Activated CD4-positive, alpha-beta T cell treated with anti-CD3 and anti-CD28 coated beads, Interleukin-2, amount 10 ng/mL, durations not matched to agents 24 days and 14 days (primary cell): ENCODE measurements around the gene POMT2. TPM values are rescaled to one million over a fixed set of nuclear protein-coding genes. Genes with fewer than 3 reads are reported as not detected.
A peak's percentile ranks its signal among the peaks of the same experiment; 100 is the strongest.
"Not testable (repeated sequence)": the region's sequence is repeated elsewhere in the genome, so short reads cannot be mapped to it uniquely, and the experiment has no call there.

Experiments
- DNase-seq: peaks from one replicate; pipeline ENCODE4 v3.0.0; 2022
- H3K27ac Mint-ChIP-seq: one replicate; pipeline ENCODE4 v1.8.0; 2022; ENCODE audit warnings: mild to moderate bottlenecking, mixed read lengths
- H3K27me3 Mint-ChIP-seq: one replicate; pipeline ENCODE4 v1.8.0; 2022; ENCODE audit warnings: mixed read lengths
- H3K36me3 Mint-ChIP-seq: one replicate; pipeline ENCODE4 v1.8.0; 2022; ENCODE audit warnings: low read depth, mild to moderate bottlenecking, mixed read lengths
- H3K4me1 Mint-ChIP-seq: one replicate; pipeline ENCODE4 v1.8.0; 2021; ENCODE audit warnings: mixed read lengths
- H3K4me3 Mint-ChIP-seq: one replicate; pipeline ENCODE4 v1.8.0; 2022; ENCODE audit warnings: mild to moderate bottlenecking, moderate library complexity, mixed read lengths
- H3K9me3 Mint-ChIP-seq: one replicate; pipeline ENCODE4 v1.8.0; 2021; ENCODE audit warnings: mixed read lengths
- intact Hi-C: fragments of 100-400 bp; cut with micrococcal nuclease; formaldehyde crosslinking; loops from one replicate; pipeline ENCODE4 v1.15.1; 2023
- total RNA-seq: library from RNA; stranded (reverse); gene quantifications from 2 replicates; pipeline ENCODE4 v1.2.3, GENCODE V29; 2022

The POMT2 gene
- total RNA-seq, 1 donor from 2014 or later: 23.5 TPM

DNA sequence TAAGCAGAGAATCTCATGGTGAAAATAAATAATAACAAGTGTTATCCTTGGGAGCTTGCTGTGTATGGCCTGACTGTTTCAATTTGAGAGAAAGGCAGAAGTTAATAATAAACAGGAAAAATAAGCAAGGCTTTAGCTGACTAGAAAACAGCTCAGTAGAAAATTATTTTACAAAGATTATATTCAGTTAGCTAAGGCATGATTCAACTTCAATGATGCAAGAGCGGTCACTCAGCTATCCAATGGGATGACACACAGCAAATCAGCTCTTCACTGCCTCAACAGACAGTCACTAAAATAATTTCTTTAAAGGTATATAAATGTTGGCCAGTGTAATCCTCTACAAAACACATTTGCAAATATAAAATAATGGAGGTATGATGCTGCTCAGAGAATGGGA is 18.7 kb upstream of the POMT2 start:
- no peaks in the 10 kb centered on the region for H3K27me3 Mint-ChIP-seq
- no peak for DNase-seq
- H3K4me1 Mint-ChIP-seq: peaks cover 6% of the 10 kb centered on the region
- intact Hi-C loops: no loop called here
- H3K36me3 Mint-ChIP-seq: peaks cover 30% of the 10 kb centered on the region
- no peaks in the 10 kb centered on the region for H3K9me3 Mint-ChIP-seq
- H3K4me3 Mint-ChIP-seq: no peak overlapping the region
- H3K27ac Mint-ChIP-seq: no peak overlapping the region

DNA sequence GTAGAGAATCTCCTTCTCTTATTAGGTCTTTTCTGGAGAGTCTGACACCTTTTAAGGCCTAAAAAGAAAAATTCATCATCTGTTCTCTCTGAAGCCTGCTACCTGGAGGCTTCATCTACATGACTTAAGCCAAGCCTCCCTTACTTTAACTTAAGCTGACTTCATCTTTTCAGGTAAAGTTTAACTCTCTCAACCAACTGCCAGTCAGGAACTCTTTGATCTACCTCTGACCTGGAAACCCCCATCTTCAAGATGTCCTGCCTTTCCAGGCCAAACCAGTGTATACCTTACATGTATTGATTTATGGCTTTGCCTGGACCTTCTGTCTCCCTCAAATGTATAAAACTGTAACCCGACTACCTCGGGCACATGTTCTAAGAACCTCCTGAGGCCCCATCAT is 17.6 kb upstream of the POMT2 start:
- Mint-ChIP-seq H3K4me1 (peaks cover 6% of the 10 kb centered on the region), H3K9me3 (no peaks in the 10 kb centered on the region), H3K27me3 (no peaks in the 10 kb centered on the region), H3K4me3 (no peak overlapping the region), H3K36me3 (peaks cover 25% of the 10 kb centered on the region), H3K27ac (no peak overlapping the region)
- DNase-seq: no peak
- intact Hi-C loops: no loop called here

GRCh38 chr14:77337880-77338279 is 17.2 kb upstream of the POMT2 start:
- Mint-ChIP-seq H3K4me3 (no peak overlapping the region), H3K27me3 (no peaks in the 10 kb centered on the region), H3K27ac (no peak overlapping the region), H3K36me3 (peaks cover 23% of the 10 kb centered on the region), H3K9me3 (no peaks in the 10 kb centered on the region), H3K4me1 (peaks cover 6% of the 10 kb centered on the region)
- intact Hi-C loops: no loop called here
- no peak for DNase-seq

- H3K27ac Mint-ChIP-seq, H3K9me3 Mint-ChIP-seq, intact Hi-C loops, H3K27me3 Mint-ChIP-seq, H3K4me1 Mint-ChIP-seq, H3K4me3 Mint-ChIP-seq, DNase-seq: not testable (repeated sequence)
- H3K36me3 Mint-ChIP-seq: peaks cover 23% of the 10 kb centered on the region
Observed at GRCh38 chr14:77337255-77337654, 16.6 kb upstream of the POMT2 start.

GRCh38 chr14:77335576-77335975 is 14.9 kb upstream of the POMT2 start:
- intact Hi-C loops: no loop called here
- Mint-ChIP-seq H3K27me3 (no peaks in the 10 kb centered on the region), H3K4me1 (peaks cover 6% of the 10 kb centered on the region), H3K9me3 (no peaks in the 10 kb centered on the region), H3K4me3 (no peak overlapping the region), H3K27ac (no peak overlapping the region), H3K36me3 (peaks cover 12% of the 10 kb centered on the region)
- no peak for DNase-seq

GRCh38 chr14:77329872-77330271 is 9.2 kb upstream of the POMT2 start:
- H3K4me3 Mint-ChIP-seq: no peak overlapping the region
- H3K4me1 Mint-ChIP-seq: no peaks in the 10 kb centered on the region
- no peak overlapping the region for H3K27ac Mint-ChIP-seq
- H3K9me3 Mint-ChIP-seq: no peaks in the 10 kb centered on the region
- intact Hi-C loops: no loop called here
- H3K27me3 Mint-ChIP-seq: no peaks in the 10 kb centered on the region
- no peaks in the 10 kb centered on the region for H3K36me3 Mint-ChIP-seq
- DNase-seq: no peak

DNA sequence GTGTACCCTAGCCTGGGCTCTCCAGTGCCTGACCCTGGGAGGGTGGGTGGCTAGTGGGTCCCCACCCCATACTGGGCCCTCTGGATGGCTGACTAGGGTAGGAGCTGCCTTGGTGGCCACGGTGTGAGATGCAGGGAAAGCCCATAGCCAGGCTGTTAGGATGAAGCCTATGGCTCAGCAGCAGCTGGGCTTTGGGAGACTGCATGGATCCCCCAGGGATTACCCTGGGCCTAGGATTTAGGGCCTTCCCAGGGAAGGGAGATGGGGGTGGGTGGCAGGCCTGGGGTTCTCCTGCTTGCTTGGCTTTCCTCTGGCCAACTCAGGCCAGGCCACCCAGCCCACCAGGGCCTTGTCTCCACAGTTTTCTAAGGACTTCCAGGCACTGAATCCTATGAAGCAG is 6.4 kb upstream of the POMT2 start:
- DNase-seq: no peak
- H3K27ac Mint-ChIP-seq: no peak overlapping the region
- intact Hi-C loops: no loop called here
- no peaks in the 10 kb centered on the region for H3K27me3 Mint-ChIP-seq
- H3K9me3 Mint-ChIP-seq: no peaks in the 10 kb centered on the region
- H3K4me3 Mint-ChIP-seq: no peak overlapping the region
- H3K4me1 Mint-ChIP-seq: peaks cover 3% of the 10 kb centered on the region
- H3K36me3 Mint-ChIP-seq: no peaks in the 10 kb centered on the region

DNA sequence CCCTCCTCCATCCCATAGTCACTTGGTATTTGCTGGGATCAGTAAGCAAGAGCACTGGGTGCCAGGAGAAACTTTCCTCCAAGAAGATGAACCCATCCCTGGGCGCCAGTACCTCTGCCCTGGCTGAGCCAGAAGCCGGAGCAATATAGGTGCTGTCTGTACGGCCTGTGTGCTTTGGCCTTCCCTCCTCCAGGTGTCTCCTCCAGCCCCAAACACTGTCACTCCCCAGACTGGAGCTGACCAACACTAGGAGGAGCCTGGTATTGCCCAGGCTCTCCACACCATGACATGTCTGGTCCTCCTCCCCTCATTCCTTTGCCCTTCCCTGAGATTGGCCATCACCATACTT is 5.0 kb upstream of the POMT2 start:
- Mint-ChIP-seq H3K27ac (no peak overlapping the region), H3K4me1 (peaks cover 7% of the 10 kb centered on the region), H3K36me3 (no peaks in the 10 kb centered on the region)

GRCh38 chr14:77324816-77325745 is 4.4 kb upstream of the POMT2 start:
- Mint-ChIP-seq H3K9me3 (no peaks in the 10 kb centered on the region), H3K4me3 (no peak overlapping the region), H3K27ac (no peak overlapping the region), H3K4me1 (peaks cover 8% of the 10 kb centered on the region), H3K36me3 (no peaks in the 10 kb centered on the region), H3K27me3 (no peaks in the 10 kb centered on the region)
- no peak for DNase-seq
- intact Hi-C loops: loop anchor here (5.0 kb wide), 2 partner anchors 227 to 283 kb away; no protein-coding TSS in a partner anchor

More for the DNA sequence above, 5.0 kb upstream of the POMT2 start:
- intact Hi-C loops: no loop called here
- Mint-ChIP-seq H3K27me3 (no peaks in the 10 kb centered on the region), H3K4me3 (no peak overlapping the region), H3K9me3 (no peaks in the 10 kb centered on the region)
- DNase-seq: no peak

GRCh38 chr14:77324289-77324688 is 3.6 kb upstream of the POMT2 start:
- Mint-ChIP-seq H3K9me3 (no peaks in the 10 kb centered on the region), H3K27ac (no peak overlapping the region), H3K36me3 (no peaks in the 10 kb centered on the region), H3K4me3 (no peak overlapping the region), H3K4me1 (peaks cover 13% of the 10 kb centered on the region), H3K27me3 (no peaks in the 10 kb centered on the region)
- intact Hi-C loops: loop anchor here (5.0 kb wide), 2 partner anchors 228 to 282 kb away; no protein-coding TSS in a partner anchor
- no peak for DNase-seq

GRCh38 chr14:77323571-77323970 is 2.9 kb upstream of the POMT2 start:
- no peak overlapping the region for H3K27ac Mint-ChIP-seq
- no peak overlapping the region for H3K4me3 Mint-ChIP-seq
- intact Hi-C loops: loop anchor here (5.0 kb wide), 2 partner anchors 229 to 281 kb away; no protein-coding TSS in a partner anchor
- no peaks in the 10 kb centered on the region for H3K9me3 Mint-ChIP-seq
- H3K27me3 Mint-ChIP-seq: no peaks in the 10 kb centered on the region
- no peaks in the 10 kb centered on the region for H3K36me3 Mint-ChIP-seq
- peaks cover 14% of the 10 kb centered on the region for H3K4me1 Mint-ChIP-seq
- DNase-seq: no peak

DNA sequence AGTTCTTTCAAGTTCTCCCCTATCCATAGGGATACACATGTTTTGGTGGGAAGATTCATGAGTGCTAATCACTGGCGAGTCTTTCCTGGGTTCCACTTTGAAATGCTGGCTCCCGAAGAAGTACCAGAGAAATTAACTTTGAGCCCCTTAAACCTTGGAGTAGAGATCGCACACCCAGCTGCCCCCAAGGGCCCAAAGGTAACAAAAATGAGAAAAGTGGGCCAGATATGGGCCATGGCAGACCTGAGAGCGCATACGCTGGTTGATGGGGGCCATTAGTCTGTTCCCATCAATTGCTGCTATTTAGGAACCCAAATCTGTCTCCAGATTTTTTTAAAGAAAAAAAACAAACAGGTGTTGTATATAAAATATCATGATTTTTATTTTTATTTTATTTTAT is 2.3 kb upstream of the POMT2 start:
- Mint-ChIP-seq H3K4me3 (no peak overlapping the region), H3K27me3 (no peaks in the 10 kb centered on the region), H3K36me3 (no peaks in the 10 kb centered on the region), H3K27ac (no peak overlapping the region), H3K4me1 (peaks cover 14% of the 10 kb centered on the region), H3K9me3 (no peaks in the 10 kb centered on the region)
- no peak for DNase-seq
- intact Hi-C loops: loop anchor here (5.0 kb wide), 2 partner anchors 229 to 281 kb away; no protein-coding TSS in a partner anchor

DNA sequence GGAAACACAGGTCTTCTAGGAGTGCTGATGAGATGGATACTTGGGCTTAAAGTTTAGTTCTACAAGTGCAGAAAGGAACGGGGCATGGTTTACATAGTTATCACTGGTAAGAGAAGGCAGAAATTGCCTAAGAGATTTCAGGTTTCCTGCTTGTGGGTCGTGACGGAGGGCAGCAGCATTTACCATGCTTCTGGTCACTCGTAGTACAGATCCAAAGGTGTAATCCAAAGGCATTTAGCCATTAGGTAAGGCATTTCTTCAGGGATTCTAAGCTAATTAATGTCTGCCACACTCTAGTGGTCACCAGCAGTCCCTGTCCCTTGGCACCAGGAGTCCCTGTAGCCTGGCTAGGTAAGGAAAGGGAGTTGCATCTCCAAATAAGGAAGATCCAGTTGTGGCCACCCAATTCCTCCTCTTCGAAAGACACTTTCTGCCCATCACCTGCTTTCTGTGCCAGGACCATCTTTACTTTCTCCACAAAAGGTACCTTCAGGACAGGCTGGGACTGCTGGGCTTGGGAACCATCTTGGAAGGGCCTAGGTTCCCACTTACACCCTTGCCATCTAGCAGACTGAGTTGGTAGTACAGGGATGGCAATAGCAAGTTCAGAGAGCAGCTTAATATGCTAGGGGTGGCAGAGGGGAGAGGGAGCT is 1.7 kb upstream of the POMT2 start:
- H3K4me1 Mint-ChIP-seq: peaks cover 14% of the 10 kb centered on the region
- peak overlapping the region; percentile 99 for H3K27ac Mint-ChIP-seq
- peak overlapping the region; percentile 96 for H3K4me3 Mint-ChIP-seq
- no peaks in the 10 kb centered on the region for H3K36me3 Mint-ChIP-seq
- intact Hi-C loops: loop anchor here (5.0 kb wide), 2 partner anchors 230 to 280 kb away; no protein-coding TSS in a partner anchor
- no peaks in the 10 kb centered on the region for H3K9me3 Mint-ChIP-seq
- DNase-seq: peak; percentile 59
- H3K27me3 Mint-ChIP-seq: no peaks in the 10 kb centered on the region

- Mint-ChIP-seq H3K9me3 (no peaks in the 10 kb centered on the region), H3K36me3 (no peaks in the 10 kb centered on the region), H3K27ac (no peak overlapping the region), H3K27me3 (no peaks in the 10 kb centered on the region), H3K4me1 (peaks cover 14% of the 10 kb centered on the region), H3K4me3 (peak overlapping the region; percentile 17)
- intact Hi-C loops: no loop called here
- peak; percentile 56 for DNase-seq
Observed at GRCh38 chr14:77319422-77319821, 1.3 kb downstream of the POMT2 start.
